HG03342 (cell line): ENCODE data around the gene CRIP1.

Experiments used
- ATAC-seq: cut with Tn5 transposase; IDR thresholded peaks from one replicate; pipeline ENCODE4 v1.9.1; 2021; ENCODE audit warnings: mild to moderate bottlenecking, moderate library complexity; ENCODE audit not compliant: unreplicated experiment

CRIP1 gene

GRCh38 chr14:105480199-105480746 is 6.4 kb upstream of the CRIP1 start:
- no peak for ATAC-seq

- peak; percentile 46 for ATAC-seq
Observed at GRCh38 chr14:105480807-105481801, 5.6 kb upstream of the CRIP1 start.

DNA sequence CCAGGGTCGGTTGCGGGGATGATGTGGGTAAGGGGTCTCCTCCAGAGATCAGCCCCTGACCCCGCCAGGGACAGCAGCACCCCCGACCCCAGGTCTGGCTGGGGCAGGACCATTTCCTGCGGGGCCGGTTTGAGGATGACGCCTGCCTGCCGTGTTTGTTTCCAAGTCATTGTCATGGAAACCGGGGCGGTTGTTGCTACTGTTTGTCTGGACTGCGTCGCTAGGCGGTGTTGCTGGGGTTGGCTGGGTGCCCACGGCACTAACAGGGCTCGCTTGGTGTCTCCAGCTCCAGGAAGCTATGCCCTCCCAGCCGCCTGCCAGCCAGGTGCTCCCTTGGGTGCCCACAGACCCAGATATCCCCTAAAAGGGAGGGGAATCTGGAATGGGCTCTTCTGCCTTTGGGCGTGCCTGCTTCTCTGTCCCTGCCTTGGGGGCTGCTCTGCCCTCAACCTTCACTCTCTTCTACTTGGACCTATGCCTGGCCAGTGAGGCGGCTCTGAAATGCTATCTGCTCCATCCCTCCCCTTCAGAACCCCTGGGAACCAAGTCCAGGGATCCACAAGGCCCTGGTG is 4.7 kb upstream of the CRIP1 start:
- ATAC-seq: peak; percentile 56

DNA sequence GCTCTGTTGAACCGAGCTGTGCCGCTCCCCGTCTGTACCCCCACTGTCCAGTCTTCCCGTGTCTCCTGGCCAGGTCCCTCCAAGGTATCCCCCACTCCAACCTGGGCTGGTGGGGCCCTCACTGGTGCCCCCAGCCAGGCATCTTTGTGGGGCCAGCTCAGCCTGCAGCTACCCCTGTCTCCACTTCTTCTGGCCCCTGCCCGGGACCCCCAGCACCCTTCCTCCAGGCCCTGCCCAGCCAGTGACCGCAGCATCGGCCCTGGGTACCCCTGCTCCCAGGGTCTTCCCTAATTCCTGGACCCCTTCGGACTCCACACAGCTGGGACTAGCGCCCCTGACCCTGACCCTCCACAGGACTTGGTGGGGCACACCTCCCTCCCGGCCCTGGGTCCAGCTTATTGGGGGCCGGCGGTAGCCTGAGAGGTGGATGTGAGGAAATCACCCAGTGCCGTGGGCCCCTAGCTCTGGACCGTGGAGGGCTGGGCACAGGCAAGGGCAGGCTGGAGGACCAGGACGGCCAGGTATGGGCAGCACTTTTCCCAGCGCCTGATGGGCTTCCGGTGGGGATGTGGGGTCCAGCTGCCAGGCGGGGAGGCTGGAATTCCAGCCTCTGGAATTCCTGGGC is 4.1 kb upstream of the CRIP1 start:
- ATAC-seq: no peak

DNA sequence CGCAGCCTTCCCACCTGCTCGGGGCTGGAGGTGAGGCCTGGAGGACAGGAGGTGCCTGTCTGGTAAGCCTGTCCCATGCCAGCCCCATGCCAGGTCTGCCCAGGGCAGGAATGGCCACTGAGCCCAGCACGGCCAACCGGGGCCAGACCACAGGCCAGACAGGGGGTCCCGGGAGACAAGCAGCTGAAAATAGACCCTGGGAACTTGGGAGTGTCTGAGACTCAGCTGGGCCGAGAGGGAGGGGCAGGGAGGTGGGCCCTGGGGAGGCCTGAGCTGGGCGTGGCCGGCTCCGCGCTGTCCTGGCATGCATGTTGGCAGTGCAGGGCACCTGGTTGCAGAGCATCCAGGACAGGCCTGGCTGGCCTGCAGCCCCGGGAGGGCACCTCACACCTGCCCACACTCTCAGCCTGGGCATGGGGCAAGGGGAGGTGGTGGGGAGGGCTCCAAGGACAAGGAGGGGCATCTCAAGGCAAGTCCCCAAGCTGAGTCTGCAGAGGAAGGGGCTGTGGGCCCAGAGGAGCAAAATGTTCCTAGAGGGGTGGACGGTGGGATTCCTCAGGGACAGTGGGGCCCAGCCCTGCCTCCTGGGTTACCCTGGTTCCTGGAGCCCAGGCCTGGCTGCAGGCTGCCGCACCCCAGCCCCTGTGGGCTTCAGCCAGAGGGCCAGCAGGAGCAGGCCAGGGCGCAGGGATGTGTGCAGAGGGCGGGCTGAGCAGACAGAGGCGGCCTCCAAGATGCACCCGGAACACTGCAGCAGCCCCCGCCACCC is 3.2 kb upstream of the CRIP1 start:
- no peak for ATAC-seq

DNA sequence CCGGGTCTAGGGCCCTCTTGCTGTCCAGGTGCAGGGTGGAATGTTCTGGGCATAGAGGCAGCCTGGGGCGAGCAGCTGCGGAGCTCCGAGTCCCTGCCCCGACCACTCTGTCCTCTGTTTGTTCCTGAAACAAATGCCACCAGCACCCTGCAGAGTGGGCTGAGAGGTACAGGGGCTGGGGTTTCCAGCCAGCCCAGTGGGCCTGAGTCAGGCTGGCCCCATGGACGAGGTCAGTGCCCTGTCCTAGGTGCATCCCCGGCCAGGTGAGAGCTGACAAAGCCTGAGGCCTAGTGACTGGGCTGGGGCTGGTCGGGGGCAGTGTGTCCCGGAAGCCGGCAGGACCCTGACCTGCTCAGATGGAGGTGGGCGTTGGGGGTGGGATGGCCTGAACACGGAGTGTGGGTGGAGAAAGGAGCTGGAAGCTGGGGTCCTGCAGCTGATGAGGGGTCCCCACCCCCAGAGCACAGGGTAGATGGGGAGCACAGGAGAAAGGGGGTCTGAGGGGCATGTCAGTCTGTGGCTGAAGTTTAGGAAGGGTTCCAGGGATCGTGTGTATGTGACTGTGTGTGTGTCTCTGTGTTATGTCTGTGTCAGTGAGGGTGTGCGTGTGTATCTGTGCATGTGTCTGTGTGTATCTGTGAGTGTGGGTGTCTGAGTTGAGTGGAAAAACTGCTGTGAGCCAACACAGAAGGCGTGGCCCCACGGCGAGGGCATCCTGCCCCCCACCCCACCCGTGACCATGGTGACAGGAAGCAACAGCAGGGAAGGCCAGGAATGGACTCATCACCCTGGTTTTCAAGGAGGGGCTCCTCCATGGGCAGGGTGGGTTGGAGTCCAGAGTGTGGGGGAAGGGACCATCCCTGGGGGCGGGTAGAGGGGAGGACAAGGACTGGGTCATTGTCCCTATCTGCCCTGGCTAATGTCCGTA is 2.4 kb upstream of the CRIP1 start:
- no peak for ATAC-seq

DNA sequence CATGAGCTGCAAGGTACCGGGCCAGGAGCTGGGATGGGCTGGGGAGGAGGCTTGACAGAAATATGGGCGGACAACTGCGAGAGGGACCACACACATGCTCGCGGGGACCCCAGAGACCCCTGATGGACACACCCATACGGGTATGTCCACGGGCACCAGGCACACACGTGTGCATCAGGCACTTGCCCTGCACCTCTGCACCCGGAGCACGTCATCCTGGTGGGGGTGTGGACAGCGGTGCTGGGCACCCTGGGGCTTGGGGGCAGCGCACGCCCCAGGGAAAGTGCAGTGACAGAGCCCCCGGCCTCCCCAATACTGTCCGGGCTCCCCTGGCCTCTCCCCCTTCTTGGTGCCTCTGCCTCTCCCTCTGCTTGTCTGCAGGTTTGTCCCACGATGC is 1.7 kb upstream of the CRIP1 start:
- no peak for ATAC-seq

- no peak for ATAC-seq
Observed at GRCh38 chr14:105485739-105486162, 935 bp upstream of the CRIP1 start.

DNA sequence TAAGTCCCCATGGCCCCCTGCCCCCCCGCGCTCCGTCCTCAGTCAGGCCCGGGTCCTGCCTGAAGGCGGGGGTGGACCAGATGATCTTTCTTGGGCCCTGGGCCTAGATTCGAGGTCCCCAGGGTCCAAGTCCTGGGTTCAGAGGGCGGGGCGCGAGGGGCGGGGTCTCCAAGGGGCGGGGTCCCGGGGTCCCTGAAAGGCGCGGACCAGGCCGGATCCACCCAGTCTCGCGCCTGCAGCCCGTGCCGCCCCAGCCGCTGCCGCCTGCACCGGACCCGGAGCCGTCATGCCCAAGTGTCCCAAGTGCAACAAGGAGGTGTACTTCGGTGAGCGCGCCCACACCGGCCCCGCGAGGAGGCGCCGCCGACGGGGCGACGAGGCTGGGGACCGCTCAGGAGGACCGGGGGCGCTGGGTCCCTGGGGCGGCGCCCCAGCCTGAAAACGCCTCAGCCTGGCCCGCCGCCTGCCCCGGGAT is 325 bp downstream of the CRIP1 start:
- no peak for ATAC-seq

DNA sequence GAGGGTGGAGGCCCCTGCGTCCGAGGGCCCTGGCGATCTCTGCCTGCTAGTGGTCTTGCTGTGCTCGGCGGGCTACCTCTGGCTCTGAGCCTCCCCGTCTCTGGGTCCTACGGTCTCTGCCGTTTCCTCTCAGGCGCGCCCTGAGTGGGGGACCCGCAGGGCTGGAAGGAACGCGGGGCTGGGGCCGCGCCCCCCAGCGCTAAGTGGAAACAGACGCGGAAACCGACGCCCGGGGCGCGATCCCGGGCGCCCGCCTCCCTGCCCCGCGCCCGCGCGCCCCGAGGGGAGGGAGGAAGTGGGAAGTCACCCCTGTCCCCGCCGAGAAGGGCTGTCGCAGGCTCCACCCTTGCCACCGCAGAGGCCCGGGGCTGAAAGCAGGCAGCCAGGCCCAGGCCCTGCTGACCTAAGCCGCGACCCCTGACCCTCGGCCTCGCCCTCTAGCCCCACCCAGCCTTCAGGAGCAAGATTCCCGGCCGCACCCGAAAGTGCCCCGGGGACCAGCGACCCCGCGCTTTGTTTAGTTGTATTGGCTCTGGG is 831 bp downstream of the CRIP1 start:
- no peak for ATAC-seq

GRCh38 chr14:105487986-105488777 is 1.5 kb downstream of the CRIP1 start:
- no peak for ATAC-seq

- ATAC-seq: no peak
Observed at GRCh38 chr14:105488781-105489541, 2.3 kb downstream of the CRIP1 start.

GRCh38 chr14:105489542-105490266 is 3.0 kb downstream of the CRIP1 start:
- no peak for ATAC-seq

- ATAC-seq: peak; percentile 1
Observed at GRCh38 chr14:105490267-105490571, 3.5 kb downstream of the CRIP1 start.

GRCh38 chr14:105490572-105491365 is 4.1 kb downstream of the CRIP1 start, which contains the start of gene TEDC1:
Gene TEDC1, plus strand, starts transcription at chr14:105491246. Its CDS starts 130 bp downstream, at chr14:105491376.
- peak; percentile 66 for ATAC-seq

GRCh38 chr14:105491366-105491973 is 4.8 kb downstream of the CRIP1 start:
- peak; percentile 0 for ATAC-seq
